Caki2 (cell line): ENCODE measurements around the gene GABRD. TPM values are rescaled to one million over a fixed set of nuclear protein-coding genes. Genes with fewer than 3 reads are reported as not detected.

Source experiments
- DNase-seq: peaks from one replicate; pipeline ENCODE4 v3.0.0-alpha.2; 2015; ENCODE audit warnings: low read depth
- in situ Hi-C: cut with HindIII; loops from 2 replicates; pipeline ENCODE4 v1.10.0; 2016; ENCODE audit warnings: low sequenced_read_pairs, low pct_unique_long_range_greater_than_20kb, mixed read lengths
- total RNA-seq: library from RNA; depleted of rRNA; stranded (reverse); fragments of >200 nt; shearing (Covaris generic); gene quantifications from 2 replicates; pipeline ENCODE4 v1.2.3, GENCODE V29; 2014; ENCODE audit warnings: low replicate concordance

The GABRD gene
- total RNA-seq, 1 experiment from 2014 or later: 0.74 TPM

- DNase-seq: no peak
- in situ Hi-C loops: no loop called here
Measured at GRCh38 chr1:2046953-2047748, 28.0 kb downstream of the GABRD start.

DNA sequence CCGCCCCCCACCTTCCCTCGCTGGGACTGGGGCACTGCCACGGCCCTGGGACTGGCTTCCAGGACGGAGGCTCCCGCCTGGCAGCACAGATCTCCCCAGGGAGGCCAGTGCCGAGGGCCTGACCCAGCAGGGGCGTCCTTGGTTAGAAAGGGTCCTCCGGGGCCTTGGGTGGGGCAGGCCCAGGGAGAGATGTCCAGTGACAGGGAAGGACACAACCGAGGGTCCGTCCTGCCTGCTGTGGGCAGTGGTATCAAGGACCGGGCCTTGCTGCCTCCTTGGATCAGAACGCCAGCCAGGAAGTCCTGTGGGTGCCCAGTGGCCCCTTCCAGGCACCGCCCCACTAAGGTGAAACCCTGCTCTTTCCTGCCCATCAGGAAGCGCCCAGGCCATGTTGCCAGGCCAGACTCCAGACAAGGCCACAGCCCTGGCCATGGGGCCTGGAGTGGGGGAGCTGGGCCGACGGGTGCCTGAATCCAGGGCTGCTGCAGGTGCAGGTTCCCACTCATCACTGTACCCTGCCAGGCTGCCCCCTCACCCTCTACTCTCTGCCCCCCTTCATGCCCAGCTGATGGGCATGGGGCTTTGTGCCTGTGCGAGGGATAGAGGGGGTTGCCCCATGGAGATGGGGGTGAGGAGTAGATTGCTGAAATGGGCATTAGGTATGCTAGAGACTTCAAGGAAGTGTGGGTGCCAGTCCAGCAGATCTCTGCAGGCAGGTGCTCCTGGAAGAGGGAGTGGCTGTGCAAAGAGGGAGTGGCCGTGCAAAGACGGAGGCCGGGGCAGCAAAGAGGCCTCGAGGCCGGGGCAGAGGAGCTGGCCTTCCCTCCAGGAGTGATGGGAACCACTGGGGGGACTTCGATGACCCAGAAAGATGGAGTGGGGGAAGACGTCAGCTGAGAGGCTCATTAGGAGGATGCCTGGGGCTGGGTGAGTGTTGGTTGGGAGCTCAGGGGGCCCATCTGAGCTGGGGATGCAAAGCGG, 28.9 kb downstream of the GABRD start:
- no peak for DNase-seq
- in situ Hi-C loops: no loop called here

- DNase-seq: peak; percentile 29
- in situ Hi-C loops: no loop called here
Measured at GRCh38 chr1:2049225-2049717, 30.1 kb downstream of the GABRD start.

- peak; percentile 83 for DNase-seq
- in situ Hi-C loops: no loop called here
Measured at GRCh38 chr1:2049718-2050431, 30.7 kb downstream of the GABRD start, which contains the start of gene PRKCZ. Gene PRKCZ, plus strand, starts transcription at chr1:2050411. Its CDS starts 220 bp downstream, at chr1:2050631.

DNA sequence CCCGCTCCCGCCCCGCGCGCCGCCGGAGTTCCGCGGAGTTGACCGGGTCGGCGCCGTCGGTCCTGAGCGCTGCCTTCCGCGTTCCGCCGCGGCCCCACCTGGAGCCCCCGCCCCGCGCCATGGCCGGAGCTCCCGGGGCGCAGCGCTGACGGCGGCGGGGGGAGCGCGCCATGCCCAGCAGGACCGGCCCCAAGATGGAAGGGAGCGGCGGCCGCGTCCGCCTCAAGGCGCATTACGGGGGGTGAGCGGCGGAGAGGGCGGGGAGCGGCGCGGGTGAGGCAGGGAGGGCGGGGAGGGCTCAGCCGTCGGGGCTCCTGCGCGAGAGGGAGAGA, 31.3 kb downstream of the GABRD start:
- in situ Hi-C loops: no loop called here
- DNase-seq: peak; percentile 18

DNA sequence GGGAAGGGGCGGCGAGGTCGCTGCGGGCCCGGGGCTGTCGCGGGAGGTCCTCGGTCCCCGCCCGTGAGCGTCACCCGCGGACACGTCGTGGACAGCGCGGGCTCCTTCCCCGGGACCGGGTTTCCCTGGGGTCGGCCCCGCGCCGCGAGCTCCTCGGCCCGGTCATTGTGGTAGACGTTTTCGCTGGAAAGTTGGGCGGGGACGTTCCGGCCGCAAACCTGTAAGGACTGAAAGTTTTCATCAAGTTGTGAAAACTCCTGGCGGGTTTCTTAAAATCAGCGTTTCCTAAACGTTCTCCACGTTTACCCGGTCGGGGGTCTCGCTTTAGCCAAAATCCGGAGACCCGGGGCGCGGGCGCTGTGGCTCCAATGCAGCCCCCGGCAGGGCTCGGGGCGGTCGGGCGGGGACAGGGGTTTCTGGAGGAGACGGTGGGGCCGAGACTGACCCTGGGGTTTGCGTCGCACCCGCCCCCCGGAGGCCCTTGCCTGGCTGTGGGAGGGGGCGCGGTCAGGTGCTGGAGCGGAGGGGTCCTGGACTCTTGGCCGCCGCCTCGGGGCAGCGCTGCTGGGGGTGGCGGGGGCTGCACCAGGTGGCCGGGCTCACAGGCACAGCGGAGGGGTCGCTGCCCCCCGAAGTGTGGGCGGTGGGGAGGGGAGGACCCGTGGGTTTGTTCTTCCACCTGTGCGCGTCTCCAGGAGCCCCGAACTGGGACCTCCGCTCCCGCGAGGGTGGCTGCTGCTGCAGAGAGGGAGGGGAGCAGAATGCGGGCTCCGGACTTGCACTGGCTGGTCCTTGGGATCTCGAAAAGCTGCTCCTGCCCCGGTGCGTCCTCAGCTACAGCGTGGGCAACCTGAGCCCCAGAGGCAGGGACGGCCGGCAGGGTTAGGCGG, 31.9 kb downstream of the GABRD start:
- in situ Hi-C loops: no loop called here
- no peak for DNase-seq

DNA sequence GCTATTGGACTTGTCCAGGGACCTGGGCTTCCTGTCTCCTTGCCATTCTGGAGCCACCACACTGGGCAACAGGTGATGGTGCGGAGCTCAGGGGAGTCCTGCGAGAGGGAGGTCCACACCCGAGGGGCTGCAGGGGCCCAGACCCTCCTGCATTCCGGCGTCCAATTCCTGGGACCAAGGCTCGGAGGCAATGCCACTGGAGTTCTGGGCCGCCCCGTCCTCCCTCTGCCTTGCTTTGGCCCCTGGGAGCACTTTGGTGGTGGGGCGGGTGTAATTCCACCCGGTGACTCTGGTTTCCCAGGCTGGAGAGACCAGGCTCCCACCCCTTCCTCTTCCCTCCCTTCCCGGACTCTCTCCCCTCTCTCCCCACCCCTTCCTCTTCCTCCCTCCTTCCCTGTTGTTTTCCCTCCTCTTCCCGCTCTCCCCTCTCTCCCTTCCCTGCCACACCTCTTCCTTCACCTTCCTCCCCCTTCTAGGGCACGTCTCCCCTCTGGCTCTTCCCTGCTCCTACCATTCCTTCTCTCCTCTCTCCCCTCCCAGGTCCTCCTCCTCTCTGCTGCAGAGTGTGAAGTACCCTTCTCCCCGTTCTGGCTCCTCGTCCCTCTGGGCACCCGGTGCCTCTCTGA, 33.0 kb downstream of the GABRD start:
- in situ Hi-C loops: no loop called here
- DNase-seq: no peak

DNA sequence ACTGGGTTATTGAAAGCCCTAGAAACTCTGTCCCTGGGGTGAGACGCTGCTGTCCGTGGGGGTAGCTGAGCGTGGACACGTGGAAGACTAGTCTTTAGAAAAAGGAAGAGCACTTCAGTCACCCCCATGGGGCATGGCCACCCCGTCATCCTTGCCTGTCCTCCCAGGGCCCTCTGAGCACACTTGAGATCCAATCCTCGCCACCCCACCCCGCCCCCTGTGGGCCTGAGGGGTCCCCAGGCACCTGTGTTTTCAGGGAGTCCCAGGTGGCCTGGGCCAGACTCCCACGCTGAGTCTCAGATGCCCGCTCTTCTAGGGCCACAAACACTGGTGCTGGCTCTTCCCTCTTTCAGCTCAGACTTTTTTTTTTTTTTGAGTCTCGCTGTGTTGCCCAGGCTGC, 33.6 kb downstream of the GABRD start:
- no peak for DNase-seq
- in situ Hi-C loops: no loop called here

GRCh38 chr1:2053217-2053616, 34.1 kb downstream of the GABRD start:
- DNase-seq: peak; percentile 16
- in situ Hi-C loops: no loop called here

- DNase-seq: no peak
- in situ Hi-C loops: no loop called here
Measured at GRCh38 chr1:2053784-2054376, 34.7 kb downstream of the GABRD start.

DNA sequence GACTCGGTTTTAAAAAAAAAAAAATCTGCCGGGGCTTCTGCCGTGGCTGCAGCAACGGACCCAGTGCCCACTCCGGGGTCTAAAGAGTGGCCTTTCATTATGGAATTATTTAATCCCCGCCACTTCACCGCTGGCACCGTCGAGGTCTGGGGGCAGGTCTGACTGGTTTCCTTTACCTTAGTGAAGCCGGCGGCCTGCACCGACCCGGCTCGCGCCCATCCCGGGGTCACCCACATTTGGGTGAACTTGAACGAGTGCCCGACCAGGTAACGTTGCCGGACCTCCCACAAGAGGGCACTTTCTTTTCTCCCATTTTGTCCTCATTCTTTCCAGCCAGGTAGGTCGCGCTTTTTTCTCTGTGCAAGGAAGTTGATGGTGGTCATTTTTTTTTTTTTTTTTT, 35.4 kb downstream of the GABRD start:
- no peak for DNase-seq
- in situ Hi-C loops: no loop called here

DNA sequence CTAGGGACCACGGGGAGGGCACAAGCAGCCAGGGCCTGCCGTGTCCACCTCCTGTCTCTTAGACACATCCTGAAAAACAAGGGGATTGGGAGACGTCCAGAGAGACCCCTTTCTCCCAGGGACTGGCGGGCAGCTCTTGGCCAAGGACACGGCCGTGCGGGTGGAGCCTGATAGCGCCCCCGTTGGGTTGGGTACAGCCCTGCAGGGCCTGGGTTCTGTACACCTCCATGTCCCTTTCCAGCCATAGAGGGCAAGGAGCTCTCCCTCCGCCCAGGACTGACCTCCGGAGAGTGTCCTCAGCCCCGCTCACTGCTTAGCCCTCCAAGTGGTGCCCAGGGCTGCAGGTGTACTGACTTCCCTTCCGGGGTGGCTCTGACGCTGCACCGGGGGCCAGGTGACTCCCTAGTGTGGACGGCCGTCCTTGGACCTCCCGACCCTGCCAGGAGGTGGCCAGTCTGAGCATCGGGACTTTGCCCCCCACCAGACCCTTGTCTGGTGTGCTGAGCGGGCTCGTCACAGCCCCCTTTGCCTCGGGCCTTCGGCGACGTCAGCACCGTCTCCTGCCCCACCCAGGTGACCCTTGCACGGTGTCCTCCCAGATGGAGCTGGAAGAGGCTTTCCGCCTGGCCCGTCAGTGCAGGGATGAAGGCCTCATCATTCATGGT, 36.9 kb downstream of the GABRD start:
- no peak for DNase-seq
- in situ Hi-C loops: no loop called here

DNA sequence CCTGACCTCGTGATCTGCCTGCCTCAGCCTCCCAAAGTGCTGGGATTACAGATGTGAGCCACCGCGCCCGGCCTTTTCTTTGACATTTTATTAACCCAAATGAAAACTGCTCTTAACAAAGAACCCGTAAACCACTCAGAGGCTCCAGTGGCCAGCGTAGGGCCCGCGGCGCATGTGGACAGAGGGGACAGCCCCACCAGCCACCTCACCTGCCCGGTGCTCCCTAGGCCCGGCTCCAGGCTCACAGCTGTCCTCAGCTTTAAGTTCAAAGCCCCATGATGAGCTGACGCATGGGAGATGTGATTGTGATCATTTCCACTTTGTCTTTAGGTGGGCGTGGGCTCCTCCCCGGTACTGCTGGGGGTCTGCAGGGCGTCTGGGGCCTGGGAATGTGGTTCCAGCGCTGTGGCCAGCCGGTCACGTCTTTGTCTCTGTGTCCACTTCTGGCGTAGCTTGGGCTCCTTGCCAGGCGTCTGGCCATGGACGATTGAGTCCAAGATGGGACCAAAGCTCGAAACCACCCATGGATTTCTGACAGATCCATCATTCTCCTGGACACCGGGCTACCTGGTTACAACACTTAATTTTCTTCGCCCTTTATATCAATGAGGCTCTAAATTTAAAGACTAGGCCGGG, 37.9 kb downstream of the GABRD start:
- DNase-seq: no peak
- in situ Hi-C loops: no loop called here

DNA sequence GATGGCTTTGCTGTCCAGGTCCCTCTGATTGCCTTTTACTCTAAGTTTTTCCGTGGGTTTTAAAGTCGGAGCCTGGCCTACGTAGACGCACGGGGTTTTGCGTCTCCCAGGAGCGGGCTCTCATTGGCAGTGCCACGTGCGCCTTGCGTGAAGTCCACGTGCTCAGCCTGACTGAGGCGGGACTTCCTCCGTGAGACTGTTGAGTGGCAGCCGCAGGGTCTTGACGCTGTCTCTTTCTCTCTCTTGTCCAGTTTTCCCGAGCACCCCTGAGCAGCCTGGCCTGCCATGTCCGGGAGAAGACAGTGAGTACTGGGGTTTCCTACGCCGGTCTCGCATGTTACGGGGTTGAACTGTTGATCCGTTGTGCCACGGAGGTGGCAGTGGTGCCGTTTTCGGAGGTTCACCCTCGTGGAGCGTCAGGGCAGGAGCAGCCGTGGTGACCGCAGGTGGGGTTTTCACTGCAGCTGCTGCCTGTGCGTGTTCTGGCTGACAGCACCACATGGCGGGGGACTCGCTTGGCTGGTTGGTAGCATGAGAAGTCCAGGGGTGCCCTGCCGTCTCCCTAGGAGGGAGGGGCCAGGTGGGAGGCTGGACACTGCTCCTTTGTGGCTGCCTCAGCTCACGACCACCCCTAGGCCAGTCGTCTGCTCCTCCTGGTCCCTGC, 40.3 kb downstream of the GABRD start:
- DNase-seq: no peak
- in situ Hi-C loops: no loop called here

DNA sequence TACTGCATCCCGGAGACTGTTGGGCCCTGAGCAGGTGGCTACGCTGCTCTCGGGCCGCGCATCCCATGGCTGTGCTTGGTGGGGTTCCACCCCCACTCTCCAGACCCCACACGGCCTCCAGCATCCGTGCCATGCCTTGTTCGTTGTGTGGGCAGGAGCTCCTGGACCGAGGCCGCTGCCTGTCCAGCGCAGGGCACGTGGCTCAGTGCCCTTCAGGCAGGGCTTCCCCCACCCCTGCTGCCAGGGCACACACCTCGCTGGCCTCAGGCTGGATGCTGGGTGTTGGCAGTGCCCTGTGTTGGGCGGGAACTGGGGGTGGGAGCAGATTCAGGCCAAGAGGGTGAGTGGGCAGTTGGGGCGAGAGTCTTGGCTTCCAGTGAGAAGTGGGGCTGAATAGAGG, 40.9 kb downstream of the GABRD start:
- in situ Hi-C loops: no loop called here
- no peak for DNase-seq

- no peak for DNase-seq
- in situ Hi-C loops: no loop called here
Measured at GRCh38 chr1:2060535-2060934, 41.4 kb downstream of the GABRD start.
